HUDEP-2 (cell line): ENCODE results near the gene PLA2G5.

Source experiments
- DNase-seq, 76 experiments: peaks; one replicate each; lab custom pipeline; 2025; ENCODE audit not compliant: unreplicated experiment in 76 of 76; lab: John Stamatoyannopoulos, UW

PLA2G5 gene

GRCh38 chr1:20063861-20064292 is 6.1 kb upstream of the PLA2G5 start:
- DNase-seq = no peak

GRCh38 chr1:20068722-20069121 is 1.3 kb upstream of the PLA2G5 start:
- DNase-seq = no peak

- DNase-seq = no peak
Measured at GRCh38 chr1:20070357-20070756, 363 bp downstream of the PLA2G5 start.

GRCh38 chr1:20071416-20071815 is 1.4 kb downstream of the PLA2G5 start:
- no peak for DNase-seq

GRCh38 chr1:20072771-20073170 is 2.8 kb downstream of the PLA2G5 start:
- no peak for DNase-seq

GRCh38 chr1:20073256-20073655 is 3.3 kb downstream of the PLA2G5 start:
- no peak for DNase-seq

GRCh38 chr1:20074055-20074724 is 4.2 kb downstream of the PLA2G5 start:
- no peak for DNase-seq

GRCh38 chr1:20074725-20075171 is 4.8 kb downstream of the PLA2G5 start:
- no peak for DNase-seq

GRCh38 chr1:20075345-20075744 is 5.4 kb downstream of the PLA2G5 start:
- no peak for DNase-seq

- DNase-seq = no peak
Measured at GRCh38 chr1:20076223-20076622, 6.2 kb downstream of the PLA2G5 start.

GRCh38 chr1:20076710-20077461 is 6.9 kb downstream of the PLA2G5 start:
- no peak for DNase-seq

- no peak for DNase-seq
Measured at GRCh38 chr1:20078171-20078651, 8.2 kb downstream of the PLA2G5 start.

- no peak for DNase-seq
Measured at GRCh38 chr1:20078711-20079110, 8.7 kb downstream of the PLA2G5 start.

- DNase-seq = no peak
Measured at GRCh38 chr1:20079661-20080305, 9.8 kb downstream of the PLA2G5 start.

- no peak for DNase-seq
Measured at GRCh38 chr1:20080441-20081352, 10.7 kb downstream of the PLA2G5 start.

- no peak for DNase-seq
Measured at GRCh38 chr1:20081353-20081810, 11.4 kb downstream of the PLA2G5 start.

GRCh38 chr1:20082772-20083171 is 12.8 kb downstream of the PLA2G5 start:
- no peak for DNase-seq

GRCh38 chr1:20083178-20083944 is 13.4 kb downstream of the PLA2G5 start:
- no peak for DNase-seq

GRCh38 chr1:20086800-20087199 is 16.8 kb downstream of the PLA2G5 start:
- DNase-seq = no peak

GRCh38 chr1:20087668-20088067 is 17.7 kb downstream of the PLA2G5 start:
- peak in 3 of 76 experiments; percentile 1 to 8 (median 6) for DNase-seq
